Lower lobe of right lung (tissue), 2 donors: ENCODE results near the gene SNAI1. TPM values are rescaled to one million over a fixed set of nuclear protein-coding genes. Genes with fewer than 3 reads are reported as not detected.

Experiments
- ATAC-seq, 2 donors: fragments of 200-7000 bp; cut with Tn5 transposase; one replicate each; pipeline ENCODE4 v1.9.1; 2020 to 2022; ENCODE audit warnings: mild to moderate bottlenecking in 2 of 2, moderate library complexity in 2 of 2
- DNase-seq: peaks from one replicate; pipeline ENCODE4 v3.0.0-alpha.2; 2020
- H3K27ac ChIP-seq: fragments of 200-600 bp; one replicate; pipeline ENCODE4 v1.8.0; 2022
- H3K27me3 ChIP-seq: fragments of 200-600 bp; one replicate; pipeline ENCODE4 v1.8.0; 2022; ENCODE audit warnings: low read depth
- H3K36me3 ChIP-seq: fragments of 200-600 bp; one replicate; pipeline ENCODE4 v1.8.0; 2022; ENCODE audit warnings: mild to moderate bottlenecking
- H3K4me1 ChIP-seq: fragments of 200-600 bp; one replicate; pipeline ENCODE4 v1.8.0; 2022
- H3K4me3 ChIP-seq: fragments of 200-600 bp; one replicate; pipeline ENCODE4 v1.8.0; 2022; ENCODE audit warnings: mild to moderate bottlenecking
- H3K9me3 ChIP-seq: fragments of 200-600 bp; one replicate; pipeline ENCODE4 v1.8.0; 2022
- CTCF ChIP-seq: fragments of 200-600 bp; IDR thresholded peaks from one replicate; pipeline ENCODE4 v1.8.0; 2022; ENCODE audit warnings: antibody characterized with exemption, mild to moderate bottlenecking
- intact Hi-C: fragments of 100-400 bp; cut with DNase I; formaldehyde crosslinking; loops from one replicate; pipeline ENCODE4 v1.11.0; 2022
- total RNA-seq: library from RNA; stranded (reverse); fragmentation: NEBNext Ultra II Directional; extraction: Animal tissue kit (Norgen Biotek cat#: 25700); gene quantifications from one replicate; pipeline ENCODE4 v1.2.1, GENCODE V29; 2021
- donor health status: DM: no; HTN: yes; CAD: no; lungs with severe emphysema.

Gene SNAI1
- total RNA-seq, 1 donor from 2014 or later: 1.9 TPM

GRCh38 chr20:50020288-50020687 is 37.5 kb downstream of the SNAI1 start:
- intact Hi-C loops: no loop called here
- no peaks in the 10 kb centered on the region for H3K36me3 ChIP-seq
- peak in 1 of 2 donors; percentile 34 for ATAC-seq
- no peaks in the 10 kb centered on the region for H3K9me3 ChIP-seq
- no peaks in the 10 kb centered on the region for H3K4me1 ChIP-seq
- H3K27me3 ChIP-seq: no peaks in the 10 kb centered on the region
- H3K27ac ChIP-seq: no peak overlapping the region
- no peak for DNase-seq
- H3K4me3 ChIP-seq: no peak overlapping the region
- TF ChIP-seq CTCF: no peak

GRCh38 chr20:50022676-50023075 is 39.9 kb downstream of the SNAI1 start:
- H3K4me3 ChIP-seq: no peak overlapping the region
- DNase-seq: no peak
- ATAC-seq: no peak
- H3K27me3 ChIP-seq: no peaks in the 10 kb centered on the region
- no peak overlapping the region for H3K27ac ChIP-seq
- intact Hi-C loops: no loop called here
- H3K4me1 ChIP-seq: no peaks in the 10 kb centered on the region
- no peak for TF ChIP-seq CTCF
- no peaks in the 10 kb centered on the region for H3K36me3 ChIP-seq
- no peaks in the 10 kb centered on the region for H3K9me3 ChIP-seq

- no peak for TF ChIP-seq CTCF
- no peak overlapping the region for H3K27ac ChIP-seq
- intact Hi-C loops: no loop called here
- no peak overlapping the region for H3K4me3 ChIP-seq
- no peaks in the 10 kb centered on the region for H3K36me3 ChIP-seq
- no peaks in the 10 kb centered on the region for H3K27me3 ChIP-seq
- ATAC-seq (no peak), DNase-seq (no peak)
- H3K4me1 ChIP-seq: no peaks in the 10 kb centered on the region
- no peaks in the 10 kb centered on the region for H3K9me3 ChIP-seq
These were observed 40.5 kb downstream of the SNAI1 start for GRCh38 chr20:50023116-50023805.

- no peaks in the 10 kb centered on the region for H3K36me3 ChIP-seq
- intact Hi-C loops: no loop called here
- H3K9me3 ChIP-seq: no peaks in the 10 kb centered on the region
- peak overlapping the region; percentile 11 for H3K27ac ChIP-seq
- no peak for ATAC-seq
- DNase-seq: no peak
- H3K4me1 ChIP-seq: peaks cover 13% of the 10 kb centered on the region
- no peak overlapping the region for H3K4me3 ChIP-seq
- H3K27me3 ChIP-seq: no peaks in the 10 kb centered on the region
- no peak for TF ChIP-seq CTCF
These were observed 44.2 kb downstream of the SNAI1 start for GRCh38 chr20:50026746-50027575.

- Histone ChIP-seq H3K27ac (peak overlapping the region; percentile 11), H3K4me3 (no peak overlapping the region), H3K9me3 (no peaks in the 10 kb centered on the region), H3K36me3 (no peaks in the 10 kb centered on the region), H3K27me3 (no peaks in the 10 kb centered on the region), H3K4me1 (peaks cover 13% of the 10 kb centered on the region)
- ATAC-seq (peak; percentile 10 to 44), DNase-seq (no peak)
- no peak for TF ChIP-seq CTCF
- intact Hi-C loops: no loop called here
These were observed 44.9 kb downstream of the SNAI1 start for GRCh38 chr20:50027611-50028105.
